ENCODE results near the gene HEXIM1.

DNA sequence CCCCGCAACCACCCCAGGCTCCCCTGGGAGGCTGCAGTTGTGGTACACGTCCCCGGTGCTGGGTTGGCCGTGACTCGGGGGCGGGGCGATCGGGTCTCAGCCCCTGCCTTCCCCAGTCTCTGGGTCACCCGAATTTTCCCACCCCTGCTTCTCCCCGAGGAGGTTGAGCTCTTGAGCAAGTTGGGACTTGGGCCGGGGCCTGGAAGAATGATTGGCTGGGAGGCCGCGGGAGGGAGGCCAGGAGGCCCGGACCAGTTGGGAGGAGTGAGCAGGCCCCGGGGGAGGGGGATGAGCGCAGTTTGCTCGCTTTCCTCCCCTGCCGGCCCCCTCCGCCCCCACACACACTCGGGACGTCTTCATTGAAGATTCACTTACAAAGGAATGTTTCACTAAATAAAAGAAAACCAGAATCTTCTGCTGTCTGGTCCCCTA, 4.5 kb upstream of the HEXIM1 start:
- TF ChIP-seq CTCF (IDR thresholded peaks at IDR 0.05) (no peak), EZH2 (IDR thresholded peaks at IDR 0.05) (no peak), EZH2phosphoT487 (IDR thresholded peaks at IDR 0.05) (no peak)
